ENCODE data around the gene DMD.

DMD gene

GRCh38 chrX:31323658-31324057 lies 1887.7 kb downstream of the DMD start:
- no peak for DNase-seq

- no peak for DNase-seq
Observed at GRCh38 chrX:31320740-31321139, 1890.6 kb downstream of the DMD start.

- DNase-seq, result no peak
Observed at GRCh38 chrX:31319586-31319985, 1891.8 kb downstream of the DMD start.

GRCh38 chrX:31318866-31319265 lies 1892.5 kb downstream of the DMD start:
- no peak for DNase-seq

- no peak for DNase-seq
Observed at GRCh38 chrX:31316340-31316991, 1894.9 kb downstream of the DMD start.

- no peak for DNase-seq
Observed at GRCh38 chrX:31314921-31315320, 1896.4 kb downstream of the DMD start.

GRCh38 chrX:31307952-31308351 lies 1903.4 kb downstream of the DMD start:
- DNase-seq, result no peak

- no peak for DNase-seq
Observed at GRCh38 chrX:31302573-31303075, 1908.7 kb downstream of the DMD start.

GRCh38 chrX:31301941-31302340 lies 1909.4 kb downstream of the DMD start:
- no peak for DNase-seq

GRCh38 chrX:31301203-31301602 lies 1910.1 kb downstream of the DMD start:
- DNase-seq, result no peak

- DNase-seq, result no peak
Observed at GRCh38 chrX:31298916-31299315, 1912.4 kb downstream of the DMD start.

GRCh38 chrX:31297881-31298280 lies 1913.5 kb downstream of the DMD start:
- no peak for DNase-seq

GRCh38 chrX:31294475-31294874 lies 1916.9 kb downstream of the DMD start:
- no peak for DNase-seq

- peak; percentile 1 to 6 for DNase-seq
Observed at GRCh38 chrX:31293409-31293808, 1917.9 kb downstream of the DMD start.

- DNase-seq, result no peak
Observed at GRCh38 chrX:31291131-31291530, 1920.2 kb downstream of the DMD start.

- DNase-seq, result no peak
Observed at GRCh38 chrX:31287861-31288260, 1923.5 kb downstream of the DMD start.

- DNase-seq, result no peak
Observed at GRCh38 chrX:31280580-31280979, 1930.8 kb downstream of the DMD start.

GRCh38 chrX:31279359-31279758 lies 1932.0 kb downstream of the DMD start:
- no peak for DNase-seq

GRCh38 chrX:31272472-31272775 lies 1938.9 kb downstream of the DMD start:
- DNase-seq, result no peak

GRCh38 chrX:31271615-31272471 lies 1939.5 kb downstream of the DMD start:
- DNase-seq, result no peak

GRCh38 chrX:31269914-31270313 lies 1941.4 kb downstream of the DMD start:
- no peak for DNase-seq

GRCh38 chrX:31268359-31268758 lies 1943.0 kb downstream of the DMD start:
- DNase-seq, result no peak

- peak in 1 of 2 donors; percentile 1 for DNase-seq
Observed at GRCh38 chrX:31266203-31267076, 1944.9 kb downstream of the DMD start.

Measured in inflammatory macrophage (primary cell).